ENCODE data around the gene RAD52. TPM values are rescaled to one million over a fixed set of nuclear protein-coding genes. Genes with fewer than 3 reads are reported as not detected.

The RAD52 gene
- total RNA-seq, 1 experiment from 2014 or later: 22.2 TPM

DNA sequence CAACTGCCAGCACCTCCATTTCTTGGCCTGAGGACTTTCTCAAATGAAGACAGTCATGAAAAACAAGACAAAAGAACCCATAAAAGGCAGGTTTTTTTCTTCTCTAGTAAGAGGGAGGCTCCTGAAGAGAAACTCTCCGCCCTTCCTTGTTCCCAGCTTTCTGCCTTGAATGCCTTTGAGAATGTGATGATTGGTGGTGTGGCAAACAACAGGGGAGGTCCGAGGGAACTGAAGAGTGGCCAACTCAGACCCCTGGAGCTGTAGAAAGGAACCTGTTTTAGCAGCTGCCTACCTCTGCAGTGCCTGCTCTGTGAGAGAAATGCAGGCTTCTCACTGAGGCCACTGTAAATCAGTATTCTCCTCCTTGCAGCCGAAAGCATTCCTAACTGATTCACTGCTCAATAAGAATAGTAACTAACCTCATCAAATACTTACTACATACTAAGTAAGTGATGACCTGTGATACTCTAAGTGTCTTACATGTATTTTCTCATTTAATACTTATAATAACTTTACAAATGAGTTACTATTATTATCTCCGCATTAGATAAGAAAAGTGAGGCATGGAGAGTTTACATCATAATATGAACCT is 24.9 kb upstream of the RAD52 start:
- CTCF ChIA-PET: interaction anchor here (0.6 kb wide), 1 partner anchor 40 kb away, joined by 3 read pairs; no protein-coding TSS in a partner anchor
- DNase-seq: no peak
- Mint-ChIP-seq H3K4me3 (ENCODE audit: low read depth, unreplicated experiment) (no peak overlapping the region), H3K27me3 (ENCODE audit: unreplicated experiment) (no peaks in the 10 kb centered on the region), H3K9me3 (ENCODE audit: low read depth, unreplicated experiment) (no peaks in the 10 kb centered on the region), H3K36me3 (ENCODE audit: insufficient read depth, unreplicated experiment) (no peaks in the 10 kb centered on the region), H3K4me1 (ENCODE audit: low read depth, unreplicated experiment) (no peaks in the 10 kb centered on the region), H3K27ac (ENCODE audit: unreplicated experiment) (no peak overlapping the region)
- TF ChIP-seq, protein P1, sequence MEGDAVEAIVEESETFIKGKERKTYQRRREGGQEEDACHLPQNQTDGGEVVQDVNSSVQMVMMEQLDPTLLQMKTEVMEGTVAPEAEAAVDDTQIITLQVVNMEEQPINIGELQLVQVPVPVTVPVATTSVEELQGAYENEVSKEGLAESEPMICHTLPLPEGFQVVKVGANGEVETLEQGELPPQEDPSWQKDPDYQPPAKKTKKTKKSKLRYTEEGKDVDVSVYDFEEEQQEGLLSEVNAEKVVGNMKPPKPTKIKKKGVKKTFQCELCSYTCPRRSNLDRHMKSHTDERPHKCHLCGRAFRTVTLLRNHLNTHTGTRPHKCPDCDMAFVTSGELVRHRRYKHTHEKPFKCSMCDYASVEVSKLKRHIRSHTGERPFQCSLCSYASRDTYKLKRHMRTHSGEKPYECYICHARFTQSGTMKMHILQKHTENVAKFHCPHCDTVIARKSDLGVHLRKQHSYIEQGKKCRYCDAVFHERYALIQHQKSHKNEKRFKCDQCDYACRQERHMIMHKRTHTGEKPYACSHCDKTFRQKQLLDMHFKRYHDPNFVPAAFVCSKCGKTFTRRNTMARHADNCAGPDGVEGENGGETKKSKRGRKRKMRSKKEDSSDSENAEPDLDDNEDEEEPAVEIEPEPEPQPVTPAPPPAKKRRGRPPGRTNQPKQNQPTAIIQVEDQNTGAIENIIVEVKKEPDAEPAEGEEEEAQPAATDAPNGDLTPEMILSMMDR (IDR thresholded peaks at IDR 0.05; ENCODE audit: unreplicated experiment): no peak
- BruUV-seq (replicated peaks): no TSS peak
- intact Hi-C loops (cut with micrococcal nuclease; ENCODE audit: unreplicated experiment): no loop called here

DNA sequence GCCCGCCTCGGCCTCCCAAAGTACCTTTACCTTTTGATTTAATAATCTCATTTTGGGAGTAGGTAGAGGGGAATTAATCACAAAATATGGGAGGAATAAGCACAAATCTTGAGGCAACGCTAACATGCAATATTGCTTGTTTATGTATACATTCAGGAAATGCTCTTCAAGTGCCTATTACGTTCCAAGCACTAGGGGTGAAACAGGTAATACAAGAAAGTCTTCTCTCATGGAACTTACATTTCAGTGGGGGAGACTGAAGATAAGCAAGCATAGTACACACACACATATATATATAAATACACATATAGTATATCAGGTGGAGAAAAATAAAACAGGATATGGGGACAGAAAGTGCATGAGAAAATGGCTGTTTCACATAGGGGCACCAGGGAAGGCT is 22.5 kb upstream of the RAD52 start:
- H3K27ac Mint-ChIP-seq (ENCODE audit: unreplicated experiment): no peak overlapping the region
- no peaks in the 10 kb centered on the region for H3K9me3 Mint-ChIP-seq (ENCODE audit: low read depth, unreplicated experiment)
- no TSS peak for BruUV-seq (replicated peaks)
- no peaks in the 10 kb centered on the region for H3K4me1 Mint-ChIP-seq (ENCODE audit: low read depth, unreplicated experiment)
- no peaks in the 10 kb centered on the region for H3K36me3 Mint-ChIP-seq (ENCODE audit: insufficient read depth, unreplicated experiment)
- TF ChIP-seq, protein P1 (IDR thresholded peaks at IDR 0.05; ENCODE audit: unreplicated experiment): no peak
- H3K4me3 Mint-ChIP-seq (ENCODE audit: low read depth, unreplicated experiment): no peak overlapping the region
- H3K27me3 Mint-ChIP-seq (ENCODE audit: unreplicated experiment): no peaks in the 10 kb centered on the region
- intact Hi-C loops (cut with micrococcal nuclease; ENCODE audit: unreplicated experiment): no loop called here
- no peak for DNase-seq
- CTCF ChIA-PET: no interaction called here

DNA sequence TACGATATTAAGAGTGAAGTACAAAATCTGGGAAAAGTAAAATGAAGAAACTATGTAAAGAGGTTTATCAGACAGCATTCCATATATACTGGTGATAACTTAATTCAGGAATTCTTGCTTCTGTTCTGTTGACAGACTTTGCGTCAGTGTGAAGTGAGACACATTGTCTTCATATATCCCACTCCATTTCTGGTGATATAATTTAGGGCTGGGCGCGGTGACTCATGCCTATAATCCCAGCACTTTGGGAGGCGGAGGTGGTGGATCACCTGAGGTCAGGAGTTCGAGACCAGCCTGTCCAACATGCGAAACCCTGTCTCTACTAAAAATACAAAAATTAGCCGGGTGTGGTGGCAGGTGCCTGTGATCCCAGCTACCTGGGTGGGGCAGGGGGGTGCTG is 20.3 kb upstream of the RAD52 start:
- H3K9me3 Mint-ChIP-seq (ENCODE audit: low read depth, unreplicated experiment): no peaks in the 10 kb centered on the region
- no TSS peak for BruUV-seq (replicated peaks)
- H3K27me3 Mint-ChIP-seq (ENCODE audit: unreplicated experiment): no peaks in the 10 kb centered on the region
- no peak overlapping the region for H3K27ac Mint-ChIP-seq (ENCODE audit: unreplicated experiment)
- TF ChIP-seq, protein P1 (IDR thresholded peaks at IDR 0.05; ENCODE audit: unreplicated experiment): no peak
- CTCF ChIA-PET: no interaction called here
- intact Hi-C loops (cut with micrococcal nuclease; ENCODE audit: unreplicated experiment): no loop called here
- DNase-seq: no peak
- H3K36me3 Mint-ChIP-seq (ENCODE audit: insufficient read depth, unreplicated experiment): no peaks in the 10 kb centered on the region
- H3K4me1 Mint-ChIP-seq (ENCODE audit: low read depth, unreplicated experiment): no peaks in the 10 kb centered on the region
- H3K4me3 Mint-ChIP-seq (ENCODE audit: low read depth, unreplicated experiment): no peak overlapping the region

DNA sequence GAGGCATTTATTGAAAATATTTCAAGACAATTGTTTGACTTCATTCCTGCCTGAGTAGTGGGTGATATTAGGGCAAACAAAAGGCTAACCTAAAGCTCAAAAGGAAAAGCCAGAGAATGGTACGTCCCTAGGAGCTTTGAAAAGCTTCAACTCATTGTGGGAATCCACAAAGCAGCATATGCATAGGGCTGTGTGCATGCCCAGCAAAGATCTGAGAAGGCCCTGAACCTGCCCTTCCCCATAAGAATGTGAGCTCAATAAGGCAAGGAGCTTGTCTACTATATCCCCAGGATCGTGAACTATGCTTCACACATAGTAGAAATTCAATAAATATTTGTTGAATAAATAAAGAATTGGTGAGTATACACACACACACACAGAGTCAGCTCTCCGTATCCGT is 19.1 kb upstream of the RAD52 start:
- Mint-ChIP-seq H3K36me3 (ENCODE audit: insufficient read depth, unreplicated experiment) (no peaks in the 10 kb centered on the region), H3K27ac (ENCODE audit: unreplicated experiment) (no peak overlapping the region), H3K9me3 (ENCODE audit: low read depth, unreplicated experiment) (no peaks in the 10 kb centered on the region), H3K27me3 (ENCODE audit: unreplicated experiment) (no peaks in the 10 kb centered on the region), H3K4me1 (ENCODE audit: low read depth, unreplicated experiment) (no peaks in the 10 kb centered on the region), H3K4me3 (ENCODE audit: low read depth, unreplicated experiment) (no peak overlapping the region)
- BruUV-seq (replicated peaks): no TSS peak
- intact Hi-C loops (cut with micrococcal nuclease; ENCODE audit: unreplicated experiment): no loop called here
- CTCF ChIA-PET: no interaction called here
- DNase-seq: no peak
- TF ChIP-seq, protein P1 (IDR thresholded peaks at IDR 0.05; ENCODE audit: unreplicated experiment): no peak

All from Calu3 (cell line).